ENCODE measurements around the gene PPP1R9B.
A peak's percentile ranks its signal among the peaks of the same experiment; 100 is the strongest.

Gene PPP1R9B

GRCh38 chr17:50106393-50107131 is 43.9 kb downstream of the PPP1R9B start:
- DNase-seq (ENCODE audit: low read depth), result no peak

GRCh38 chr17:50105811-50106210 is 44.7 kb downstream of the PPP1R9B start:
- no peak for DNase-seq (ENCODE audit: low read depth)

DNA sequence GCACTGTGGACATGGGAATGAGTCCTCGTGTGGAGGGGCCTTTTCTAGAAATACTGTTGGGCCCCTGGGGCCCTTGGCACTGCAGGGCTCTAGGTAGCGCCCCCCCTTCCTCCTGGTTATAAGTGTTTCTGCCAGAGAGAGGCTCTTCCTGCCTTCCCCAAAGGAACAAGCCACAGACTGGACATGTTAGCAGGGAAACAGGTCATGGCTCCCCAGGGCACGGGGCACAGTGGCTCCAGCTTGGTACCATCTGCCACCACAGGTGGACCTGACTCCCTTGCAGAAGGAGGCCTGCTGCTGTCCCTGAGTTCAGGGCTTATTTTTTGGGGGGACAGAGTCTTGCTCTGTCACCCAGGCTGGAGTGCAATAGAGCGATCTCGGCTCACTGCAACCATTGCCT is 46.5 kb downstream of the PPP1R9B start:
- DNase-seq (ENCODE audit: low read depth), result no peak

DNA sequence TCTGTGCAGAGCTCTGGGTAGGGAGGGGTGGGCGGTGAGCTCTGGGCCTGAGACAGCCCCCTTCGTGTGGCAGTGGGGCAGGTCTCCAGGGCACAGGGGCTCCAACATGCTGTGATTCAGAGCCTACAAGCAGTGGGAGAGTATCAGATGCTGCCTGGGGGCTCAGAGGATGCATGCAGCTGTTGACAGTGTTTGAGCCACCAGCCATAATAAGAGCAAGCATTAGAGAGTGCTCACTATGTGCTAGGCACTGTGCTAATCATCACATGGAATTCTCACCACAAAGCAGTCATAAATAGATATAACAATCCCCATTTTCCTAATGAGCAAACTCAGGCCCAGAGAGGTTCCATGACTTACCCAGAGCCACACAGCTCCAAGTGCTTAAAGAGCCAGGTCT is 47.2 kb downstream of the PPP1R9B start:
- DNase-seq (ENCODE audit: low read depth), result no peak

DNA sequence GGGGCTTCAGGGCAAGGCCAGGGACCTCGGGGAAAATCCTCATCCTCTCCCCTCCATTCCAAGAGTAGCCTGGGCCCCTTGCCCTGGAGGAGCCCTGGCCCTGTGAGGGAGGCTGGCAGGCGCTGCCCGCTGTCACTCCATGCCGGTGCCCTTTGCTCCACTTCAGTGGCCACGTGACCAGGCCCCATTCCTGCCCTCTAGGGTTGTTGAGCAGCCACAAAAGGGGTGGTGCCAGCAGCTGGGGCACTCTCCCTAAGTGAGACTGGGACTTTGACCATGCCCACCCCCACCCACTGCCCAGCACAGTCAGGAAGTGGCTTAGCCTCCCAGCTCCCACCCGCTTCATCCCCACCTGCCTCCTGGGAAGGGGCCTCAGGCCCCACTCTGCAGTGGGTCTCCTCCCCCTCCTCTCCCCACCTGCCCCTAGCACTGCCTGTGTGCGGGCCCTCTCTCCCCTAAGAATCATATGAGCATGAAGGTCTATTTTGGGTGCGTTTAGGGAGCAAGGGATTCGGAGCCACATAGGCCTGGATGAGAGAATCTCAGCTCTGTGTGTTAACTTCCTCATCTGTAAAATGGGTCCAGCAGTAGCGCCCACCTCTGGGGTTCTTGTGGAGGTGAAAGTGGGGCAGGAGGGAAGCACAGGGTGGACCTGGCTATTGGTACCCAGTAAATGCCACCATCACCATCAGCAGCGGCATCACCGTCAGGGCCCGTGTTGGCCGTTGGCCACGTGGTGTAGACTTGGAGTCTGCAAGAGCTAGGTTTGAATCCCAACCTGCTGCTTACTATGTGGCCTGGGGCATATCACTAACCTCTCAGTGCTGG is 48.1 kb downstream of the PPP1R9B start:
- DNase-seq (ENCODE audit: low read depth), result no peak

GRCh38 chr17:50101346-50102163 is 48.9 kb downstream of the PPP1R9B start:
- DNase-seq (ENCODE audit: low read depth), result no peak

GRCh38 chr17:50100921-50101345 is 49.5 kb downstream of the PPP1R9B start:
- no peak for DNase-seq (ENCODE audit: low read depth)

DNA sequence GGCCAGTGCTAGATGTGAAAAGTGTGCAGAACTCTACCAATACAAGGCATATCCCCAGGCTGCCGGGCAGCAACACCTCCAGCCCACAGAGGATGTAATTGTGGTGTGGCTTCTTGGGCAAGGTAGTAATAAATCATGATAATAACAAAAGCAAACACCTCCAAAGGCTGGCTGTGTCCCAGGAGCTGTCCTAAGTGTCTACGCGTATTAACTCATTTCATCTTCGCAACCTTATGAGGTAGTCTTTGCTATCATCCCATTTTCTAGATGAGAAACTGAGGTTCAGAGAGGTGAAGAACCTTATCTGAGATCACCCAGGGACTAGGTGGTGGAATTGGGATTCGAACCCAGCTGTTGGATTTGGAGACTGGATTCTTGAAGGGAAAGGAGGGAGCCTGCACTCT is 50.0 kb downstream of the PPP1R9B start:
- DNase-seq (ENCODE audit: low read depth), result no peak

- no peak for DNase-seq (ENCODE audit: low read depth)
Observed at GRCh38 chr17:50099003-50099402, 51.5 kb downstream of the PPP1R9B start.

DNA sequence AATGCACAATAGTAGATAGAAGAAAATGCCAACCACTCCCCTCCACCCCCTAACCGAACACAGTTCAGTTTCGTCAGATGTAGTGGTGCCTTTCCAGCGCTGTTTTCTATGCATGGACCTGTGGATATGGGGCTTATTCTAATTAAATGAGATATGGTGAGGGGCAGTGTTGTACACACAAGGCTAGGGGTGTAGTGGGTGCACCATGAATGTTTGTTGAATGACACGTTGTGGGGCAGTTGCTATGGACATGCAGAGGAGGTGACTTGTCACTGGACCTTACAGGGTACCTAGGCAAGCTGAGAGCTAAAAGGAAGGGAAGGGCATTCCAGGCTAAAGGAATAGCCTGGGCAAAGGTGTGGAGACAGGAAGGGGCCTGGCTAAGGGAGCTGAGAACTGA is 51.9 kb downstream of the PPP1R9B start:
- DNase-seq (ENCODE audit: low read depth), result no peak

DNA sequence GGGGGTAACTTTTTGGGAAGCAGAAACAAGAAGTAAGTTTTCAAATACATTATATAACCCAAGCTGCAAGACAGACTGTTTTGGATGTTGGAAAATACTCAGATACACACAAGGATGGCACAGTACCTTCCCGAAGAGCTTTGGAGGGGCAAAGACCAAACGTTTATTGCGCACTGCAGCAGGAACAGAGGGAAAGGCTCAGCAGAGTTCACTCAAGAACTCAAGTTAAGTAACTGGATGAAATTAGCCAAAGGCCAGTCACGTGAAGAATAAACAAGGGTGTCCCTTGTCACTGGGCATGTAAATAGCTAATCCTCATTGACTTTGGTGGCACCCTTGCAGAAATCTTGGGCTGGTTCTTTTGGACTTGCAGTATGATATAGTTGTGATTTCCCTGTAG is 52.6 kb downstream of the PPP1R9B start:
- DNase-seq (ENCODE audit: low read depth), result no peak

DNA sequence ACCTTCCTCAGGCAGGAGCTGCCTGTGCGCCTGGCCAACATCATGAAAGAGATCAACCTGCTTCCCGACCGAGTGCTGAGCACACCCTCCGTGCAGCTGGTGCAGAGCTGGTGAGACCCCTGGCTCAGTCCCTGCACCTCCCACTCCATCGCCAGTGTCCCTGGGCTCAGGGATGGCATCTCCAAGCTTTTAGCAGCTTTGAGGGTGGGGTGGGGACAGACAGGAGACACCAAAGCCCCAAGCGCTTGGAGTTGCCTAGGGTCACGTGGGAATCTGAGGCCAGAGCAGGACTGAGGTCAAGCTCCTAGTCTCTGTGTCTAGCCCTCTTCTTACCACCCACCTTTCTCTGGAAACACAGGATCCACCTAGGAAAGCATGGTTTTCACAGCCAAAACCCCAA is 53.0 kb downstream of the PPP1R9B start:
- DNase-seq (ENCODE audit: low read depth), result no peak

- DNase-seq (ENCODE audit: low read depth), result no peak
Observed at GRCh38 chr17:50096758-50097157, 53.7 kb downstream of the PPP1R9B start.

DNA sequence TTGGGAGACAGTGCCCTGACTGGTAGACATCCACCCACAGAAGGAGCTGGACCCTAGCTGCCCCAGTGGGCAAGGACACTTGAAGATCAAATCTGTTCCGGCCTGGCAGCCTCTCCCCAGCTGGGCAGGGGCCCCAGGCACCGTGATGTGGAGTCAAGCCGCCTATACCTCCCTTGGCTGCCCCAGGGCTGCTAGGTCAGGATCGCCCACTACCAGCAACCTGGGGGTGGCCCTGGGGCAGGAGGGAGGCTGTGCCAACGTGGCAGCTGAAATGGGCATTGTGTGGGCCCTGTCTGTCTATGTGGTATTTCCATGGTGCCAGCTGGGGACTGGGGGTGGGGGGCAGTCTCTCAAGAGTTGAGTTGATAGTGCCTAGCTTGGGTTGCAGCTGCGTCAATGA is 54.4 kb downstream of the PPP1R9B start:
- no peak for DNase-seq (ENCODE audit: low read depth)

- no peak for DNase-seq (ENCODE audit: low read depth)
Observed at GRCh38 chr17:50095626-50096037, 54.8 kb downstream of the PPP1R9B start.

DNA sequence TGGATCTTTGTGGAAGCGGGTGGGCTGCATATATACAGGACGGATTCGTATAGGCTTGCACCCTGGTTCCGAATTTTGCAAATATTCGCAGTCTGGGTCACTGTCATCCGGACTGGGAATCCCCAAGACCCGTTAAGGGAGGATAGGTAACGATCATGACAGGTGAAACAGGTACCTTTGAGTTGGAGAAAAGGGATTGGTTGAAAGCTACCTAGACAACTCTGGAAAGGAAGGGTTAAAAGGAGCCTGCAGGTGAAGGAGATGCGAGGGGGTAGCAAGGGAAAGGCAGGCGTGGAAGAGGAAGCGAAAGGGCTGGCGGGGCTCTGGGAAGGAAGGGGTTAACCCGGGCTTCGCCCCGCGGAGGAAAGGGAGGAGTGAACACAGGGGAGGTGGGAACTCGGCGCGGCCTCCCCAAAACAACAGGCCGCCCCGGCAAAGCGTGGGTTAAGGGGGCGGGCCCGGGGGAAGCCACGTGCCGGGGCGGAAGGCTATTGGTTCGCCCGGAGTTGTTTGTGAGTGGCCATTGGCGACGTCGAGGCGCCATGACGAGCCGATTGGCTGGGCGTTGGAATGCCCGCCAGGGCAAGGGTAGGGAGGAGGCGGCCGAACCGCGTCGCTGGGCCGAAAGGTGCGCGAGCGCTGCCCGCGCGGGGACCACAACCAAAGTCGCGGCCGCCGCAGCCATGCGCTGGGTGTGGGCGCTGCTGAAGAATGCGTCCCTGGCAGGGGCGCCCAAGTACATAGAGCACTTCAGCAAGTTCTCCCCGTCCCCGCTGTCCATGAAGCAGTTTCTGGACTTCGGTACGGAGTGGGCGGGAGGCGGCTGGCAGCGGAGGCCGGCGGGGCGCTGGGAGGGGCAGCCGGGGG is 55.5 kb downstream of the PPP1R9B start, which contains the start of gene PDK2:
PDK2 (plus strand) TSS at position 599 of the 867 bp plus-strand sequence; CDS start at position 684, 85 bp downstream.
- DNase-seq (ENCODE audit: low read depth), result peak; percentile 94

GRCh38 chr17:50094243-50094752 is 56.2 kb downstream of the PPP1R9B start:
- DNase-seq (ENCODE audit: low read depth), result peak; percentile 82

- no peak for DNase-seq (ENCODE audit: low read depth)
Observed at GRCh38 chr17:50093807-50094206, 56.7 kb downstream of the PPP1R9B start.

GRCh38 chr17:50093246-50093645 is 57.2 kb downstream of the PPP1R9B start:
- DNase-seq (ENCODE audit: low read depth), result no peak

DNA sequence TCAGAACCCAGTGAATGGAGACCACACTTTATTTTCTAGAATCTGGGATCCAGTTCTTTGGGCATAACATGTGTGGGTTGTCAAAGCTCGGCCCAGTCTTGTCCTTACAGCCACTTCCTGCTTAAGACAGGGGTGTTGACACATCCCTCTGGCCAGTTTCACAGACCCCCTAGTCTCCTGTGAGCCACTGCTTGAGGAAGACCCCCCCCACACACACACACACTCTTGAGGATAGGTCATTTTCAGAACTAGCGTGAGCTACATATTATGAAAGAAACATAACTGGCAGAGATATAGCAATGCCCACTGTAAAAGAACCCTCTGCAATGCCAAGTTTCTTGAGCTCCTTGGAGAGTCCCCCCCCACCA is 58.6 kb downstream of the PPP1R9B start:
- DNase-seq (ENCODE audit: low read depth), result no peak
